NK-92 treated with Interleukin-12 subunit alpha and Interleukin-12 subunit beta, amount 100 ng/mL, for 24 hours (cell line): ENCODE results near the gene LMAN2L.
"Not testable (repeated sequence)": the region's sequence is repeated elsewhere in the genome, so short reads cannot be mapped to it uniquely, and the experiment has no call there.

ENCODE experiments used
- DNase-seq: peaks from one replicate; lab custom pipeline; 2025; lab: John Stamatoyannopoulos, UW

The LMAN2L gene

DNA sequence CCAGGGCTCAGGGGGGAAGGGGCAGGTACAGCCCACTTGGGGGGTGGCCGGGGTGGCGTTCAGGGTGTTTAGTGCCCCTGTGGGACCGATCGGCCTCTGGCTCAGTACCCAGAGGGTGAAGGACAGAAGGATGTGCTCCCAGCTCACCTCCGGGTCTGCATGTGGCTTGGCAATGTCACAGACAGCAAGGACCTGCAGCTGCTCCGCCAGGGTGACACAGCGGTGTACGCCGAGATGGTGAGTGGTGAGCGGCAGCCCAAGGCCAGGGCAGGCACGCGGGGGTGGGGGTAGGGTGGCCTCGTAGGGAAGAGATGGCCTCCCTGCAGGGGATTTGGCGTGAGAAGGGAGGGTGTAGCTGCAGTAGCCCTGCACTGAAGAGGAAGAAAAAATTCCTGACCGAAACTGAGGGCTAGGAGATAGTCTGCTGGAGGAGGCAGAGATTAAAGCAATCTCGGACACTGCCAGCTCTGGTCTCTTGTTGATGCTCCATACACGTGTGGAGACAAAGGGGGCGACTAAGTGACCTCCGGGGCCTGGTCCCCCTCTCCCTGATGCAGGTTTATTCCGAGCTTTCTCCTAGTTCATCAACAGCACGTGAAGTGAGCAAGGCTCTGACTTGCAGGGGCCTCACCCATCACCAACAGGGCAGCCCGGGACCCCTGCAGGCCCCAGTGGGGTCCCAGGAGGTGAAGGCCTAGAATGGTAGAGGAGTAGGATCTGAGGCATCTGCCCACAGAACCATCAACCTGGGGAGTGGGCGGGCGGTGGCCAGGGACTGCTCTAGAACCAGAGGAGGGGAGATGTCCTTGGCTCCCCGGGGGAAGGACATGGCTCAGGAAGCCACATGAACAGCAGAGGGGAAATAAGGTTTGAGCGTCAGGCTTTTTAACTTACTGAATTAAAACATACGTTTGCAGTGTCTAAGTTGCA lies 51.9 kb downstream of the LMAN2L start:
- DNase-seq, result no peak

DNA sequence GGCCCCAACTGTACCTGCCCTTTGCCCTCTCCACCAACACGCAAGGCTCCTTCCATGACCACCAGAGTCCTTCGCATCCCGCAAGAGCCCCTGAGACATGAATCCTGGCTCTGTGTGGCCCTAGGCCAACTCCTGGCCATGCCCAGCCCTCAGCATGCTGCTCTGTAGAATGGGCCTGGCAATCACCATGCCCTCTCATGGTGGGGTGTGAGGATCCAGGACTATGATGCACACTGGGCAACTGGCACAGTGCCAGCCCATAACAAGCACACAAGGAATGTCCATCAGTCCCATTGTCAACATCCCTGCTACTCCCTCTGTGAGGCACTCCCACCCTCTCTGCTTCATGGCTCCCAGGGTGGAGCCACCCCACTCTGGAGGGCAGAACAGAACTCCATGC lies 52.6 kb downstream of the LMAN2L start:
- no peak for DNase-seq

DNA sequence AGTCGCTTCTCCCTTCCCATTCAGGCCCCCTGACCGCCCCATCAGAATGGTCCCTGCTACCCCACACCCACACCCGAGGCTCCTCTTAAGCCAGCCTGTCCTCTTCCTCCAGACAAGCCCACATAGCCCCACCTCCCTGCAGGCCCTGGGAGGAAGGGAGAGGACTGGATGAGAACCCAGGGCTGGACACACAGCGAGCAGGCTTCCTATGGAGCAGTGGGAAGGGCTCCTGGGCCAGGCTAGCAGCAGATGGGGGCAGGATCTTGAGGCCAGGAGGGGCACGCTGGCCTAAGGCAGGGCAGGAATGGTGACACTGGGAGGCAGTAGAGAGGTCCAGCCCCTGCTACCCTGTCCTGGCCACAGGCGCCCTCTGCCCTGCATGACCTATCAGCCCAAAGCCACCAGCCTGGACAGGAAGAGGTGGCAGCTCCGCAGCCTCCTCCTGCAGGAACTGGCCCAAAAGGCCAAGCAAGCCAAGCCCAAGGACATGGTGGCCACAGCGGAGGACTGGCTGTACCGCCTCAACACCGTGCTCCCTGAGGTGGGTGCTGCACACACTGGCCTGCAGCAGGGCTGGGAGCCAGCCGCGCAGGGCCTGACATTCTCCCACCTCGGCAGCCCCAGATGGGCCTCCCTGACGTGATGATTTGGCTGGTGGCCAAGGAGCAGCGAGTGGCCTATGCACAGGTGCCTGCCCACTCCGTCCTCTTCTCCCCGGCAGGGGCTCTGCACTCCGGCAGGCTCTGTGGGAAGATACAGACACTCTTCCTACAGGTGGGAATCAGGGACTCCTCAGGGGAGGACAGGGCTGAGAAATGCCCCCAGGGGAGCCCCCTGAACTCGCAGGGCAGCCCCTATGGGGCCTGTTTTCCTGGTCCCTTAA lies 54.0 kb downstream of the LMAN2L start:
- DNase-seq, result no peak

DNA sequence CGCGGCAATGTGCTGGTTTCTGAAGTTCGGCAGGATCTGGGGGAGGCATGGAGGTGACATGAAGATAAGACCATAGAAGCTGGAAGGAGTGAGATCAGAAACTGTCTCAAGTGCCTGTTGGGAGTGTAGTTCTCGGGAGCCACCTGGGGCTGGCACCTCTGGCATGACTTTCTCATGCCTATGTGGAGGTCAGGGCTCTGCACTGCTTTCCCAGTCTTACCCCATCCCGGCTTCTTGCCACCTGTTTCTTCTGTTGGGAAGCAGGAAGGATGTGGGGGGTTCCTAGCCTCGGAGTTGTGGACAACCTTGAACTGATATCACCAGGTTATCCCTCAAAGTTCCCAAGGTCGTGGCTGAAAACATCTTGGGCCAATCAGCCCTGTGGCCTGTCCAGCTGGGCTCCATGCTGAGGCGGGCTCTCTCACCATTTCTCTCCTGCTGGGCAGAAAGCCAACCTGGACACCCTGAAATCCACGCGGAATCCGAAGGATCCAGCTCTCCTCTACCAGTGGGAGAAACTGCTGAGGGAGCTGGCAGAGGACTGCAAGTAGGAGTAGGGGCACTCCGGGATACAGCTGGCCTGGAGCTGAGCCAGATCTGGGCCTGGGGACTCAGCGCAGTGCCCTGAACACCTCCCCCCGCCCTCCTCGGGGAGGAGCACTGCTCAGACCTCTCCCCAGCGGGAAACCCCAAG lies 54.8 kb downstream of the LMAN2L start:
- DNase-seq, result no peak

DNA sequence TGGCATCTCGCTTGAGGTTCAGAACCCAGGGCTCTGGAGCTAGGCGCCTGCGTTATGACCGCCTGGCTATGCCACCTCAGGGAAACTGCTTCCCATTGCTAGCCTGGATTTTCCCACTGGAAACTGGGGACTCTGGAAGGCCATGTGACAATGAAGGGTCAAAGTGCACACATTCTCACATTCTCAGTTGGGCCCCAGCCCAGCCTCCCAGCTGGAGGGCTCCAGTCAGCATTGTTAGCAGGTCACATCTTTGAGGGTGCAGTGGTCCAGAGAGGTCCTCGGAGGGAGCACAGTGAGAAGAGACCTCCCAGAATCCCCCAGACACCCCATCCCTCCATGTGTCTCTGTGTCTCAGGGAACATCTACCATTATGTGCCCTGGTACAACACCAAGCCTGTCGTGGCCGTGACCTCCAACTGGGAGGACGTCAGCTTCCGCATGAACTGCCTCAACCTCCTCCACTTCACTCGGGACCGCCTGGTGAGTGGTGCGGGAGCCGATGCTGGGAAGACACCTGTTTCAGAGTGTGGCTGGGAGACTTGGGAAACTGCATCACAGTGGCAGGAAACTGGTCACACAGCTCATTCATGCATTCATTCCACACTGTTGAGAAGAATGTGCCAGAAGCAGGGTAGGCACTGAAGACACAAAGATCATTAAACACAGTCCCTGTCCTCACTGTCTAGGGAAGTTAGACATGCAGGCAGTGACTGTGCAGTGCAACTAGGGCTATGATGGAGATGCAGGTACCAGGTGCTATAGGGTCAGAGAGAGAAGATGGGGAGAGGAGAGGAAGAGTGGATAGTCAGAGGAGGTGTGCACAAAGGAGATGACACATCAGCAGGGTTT lies 55.7 kb downstream of the LMAN2L start:
- no peak for DNase-seq

DNA sequence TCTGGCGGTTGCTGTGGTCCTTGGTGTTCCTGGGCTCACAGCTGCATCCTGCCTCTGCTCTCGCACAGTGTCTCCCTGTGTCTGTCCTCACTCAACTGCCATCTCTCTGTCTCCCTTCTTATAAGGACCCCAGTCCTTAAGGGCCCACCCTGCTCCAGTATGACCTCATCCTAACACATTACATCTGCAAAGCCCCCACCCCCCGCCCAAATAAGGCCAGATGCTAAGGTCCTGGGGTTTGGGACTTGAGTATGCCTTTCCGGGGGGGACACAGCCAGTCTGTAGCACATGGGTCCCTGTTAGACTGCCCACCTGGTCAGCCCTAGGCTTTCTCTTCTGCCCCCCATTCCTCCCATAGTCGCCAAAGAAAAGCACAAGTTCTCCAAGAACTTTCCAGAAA lies 56.6 kb downstream of the LMAN2L start:
- DNase-seq, result no peak

DNA sequence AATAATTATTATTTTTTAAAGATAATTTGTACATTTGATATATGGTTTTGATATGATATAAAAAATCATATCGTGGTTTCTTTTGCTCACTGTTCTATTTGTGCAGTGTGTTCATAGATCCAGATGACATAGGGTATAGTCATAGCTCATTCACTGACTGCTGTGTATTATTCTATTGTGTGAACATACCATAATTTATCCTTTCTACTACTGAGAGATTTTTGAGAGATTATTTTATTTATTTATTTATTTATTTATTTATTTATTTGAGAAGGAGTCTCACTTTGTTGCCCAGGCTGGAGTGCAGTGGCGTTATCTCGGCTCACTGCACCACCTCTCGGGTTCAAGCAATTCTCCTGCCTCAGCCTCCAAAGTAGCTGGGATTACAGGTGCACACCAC lies 58.3 kb downstream of the LMAN2L start:
- DNase-seq, result no peak

DNA sequence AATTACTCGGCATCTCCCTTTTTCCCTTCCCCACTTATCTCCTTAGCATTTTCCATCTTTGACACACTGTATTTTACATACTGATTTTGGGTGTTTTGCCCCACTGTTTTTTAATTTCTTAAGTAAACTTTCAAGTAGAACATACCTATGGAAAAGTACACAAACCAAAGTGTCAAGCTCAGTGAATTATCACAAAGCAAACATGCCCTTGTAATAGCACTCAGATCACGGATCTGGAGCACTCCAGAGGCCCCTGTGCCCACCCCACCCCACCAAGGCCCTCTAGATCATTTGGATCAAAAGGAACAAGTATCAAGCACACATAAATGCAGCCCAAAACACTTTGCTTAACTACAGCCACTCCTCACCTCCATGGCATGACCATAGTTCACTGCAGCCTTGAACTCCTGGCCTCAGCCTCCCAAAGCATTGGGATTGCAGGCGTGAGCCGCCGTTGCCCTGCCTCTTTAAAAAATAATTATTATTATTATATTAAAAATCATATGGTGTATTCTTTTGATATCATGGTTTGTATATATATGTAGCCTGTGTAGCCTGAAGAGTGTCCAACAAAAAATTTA lies 59.2 kb downstream of the LMAN2L start:
- no peak for DNase-seq

DNA sequence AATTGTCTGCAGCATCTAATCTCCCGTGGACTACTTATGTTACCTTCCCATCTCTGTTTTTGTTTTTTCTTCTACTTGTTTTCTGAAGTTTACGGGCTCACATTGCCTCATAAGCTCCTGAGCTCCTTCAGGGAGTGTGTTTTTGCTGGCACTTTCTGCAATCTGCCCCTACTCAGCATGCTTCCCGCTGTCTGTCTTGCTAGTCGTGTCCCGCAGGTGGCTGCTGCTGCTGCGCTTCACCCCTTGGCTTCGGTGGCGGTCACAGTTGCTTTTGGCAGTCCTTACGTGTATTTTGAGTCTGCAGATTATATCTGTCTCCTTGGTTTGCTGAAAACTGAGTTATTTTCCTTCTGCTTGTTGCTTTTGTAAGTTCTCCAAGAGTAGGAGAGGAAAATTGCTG lies 60.0 kb downstream of the LMAN2L start:
- no peak for DNase-seq

DNA sequence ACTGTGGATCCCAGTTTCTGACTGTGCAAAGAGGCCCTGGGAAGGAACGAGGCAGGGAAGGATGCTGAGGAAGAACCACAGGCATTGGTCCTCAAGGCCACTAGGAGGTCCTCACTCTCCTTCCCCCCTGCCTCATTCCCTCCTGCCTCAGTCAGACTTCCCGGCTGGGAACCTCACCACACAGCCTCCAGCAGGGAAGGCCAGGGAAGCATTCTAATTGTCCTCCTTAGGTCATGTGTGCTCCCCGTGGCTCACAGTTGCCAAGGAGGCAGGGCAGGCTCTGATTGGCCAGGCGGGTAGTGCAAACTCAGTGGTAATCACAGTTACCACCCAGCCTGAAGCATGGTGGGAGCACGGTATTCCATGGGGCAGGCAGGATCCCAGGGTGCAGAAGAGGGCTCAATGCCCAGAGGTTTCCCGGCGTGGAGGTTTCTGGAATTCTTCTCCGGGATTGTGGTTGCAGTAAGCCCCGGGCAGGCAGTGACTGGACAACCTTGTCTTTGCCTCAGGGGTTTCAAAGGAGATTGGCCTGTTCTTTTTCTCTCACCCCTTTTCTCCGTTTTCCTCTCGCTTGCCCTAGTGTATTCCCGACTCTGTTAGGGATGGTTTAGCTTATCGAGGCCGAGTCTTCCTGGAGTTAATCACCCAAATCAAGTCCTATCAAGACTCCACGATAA lies 70.2 kb downstream of the LMAN2L start:
- no peak for DNase-seq

DNA sequence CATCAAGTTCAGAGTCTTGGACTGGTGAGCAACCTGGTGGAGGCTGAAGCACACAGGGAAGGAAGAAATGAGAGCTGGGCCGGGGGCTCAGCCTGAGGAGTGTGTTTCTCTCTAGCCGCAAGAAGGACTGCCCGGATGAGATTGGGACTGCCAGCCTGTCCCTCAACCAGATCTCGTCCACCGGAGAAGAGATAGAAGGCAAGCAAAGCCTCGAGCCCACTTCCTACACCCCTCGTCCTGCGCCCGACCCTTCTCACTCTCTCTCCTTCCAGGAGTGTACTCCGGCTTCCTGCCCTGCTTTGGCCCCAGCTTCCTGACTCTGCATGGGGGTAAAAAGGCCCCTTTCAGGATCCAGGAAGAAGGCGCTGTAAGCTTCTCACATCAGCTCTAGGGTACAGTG lies 71.1 kb downstream of the LMAN2L start:
- DNase-seq, result no peak

DNA sequence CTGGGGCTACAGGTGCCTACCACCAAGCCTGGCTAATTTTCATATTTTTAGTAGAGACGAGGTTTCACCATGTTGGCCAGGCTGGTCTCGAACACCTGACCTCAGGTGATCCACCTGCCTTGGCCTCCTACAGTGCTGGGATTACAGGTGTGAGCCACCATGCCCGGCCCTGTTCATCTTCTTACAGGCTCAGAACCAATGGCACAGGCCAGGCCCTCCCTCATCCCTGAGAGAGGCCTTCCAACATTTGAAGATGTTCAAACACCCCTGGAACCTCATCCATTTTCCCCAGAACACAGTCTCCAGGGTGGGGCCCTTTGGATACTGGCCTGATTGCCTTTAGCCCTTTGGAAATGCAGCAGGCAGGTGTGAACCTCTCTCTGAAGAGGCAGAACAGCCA lies 74.1 kb downstream of the LMAN2L start:
- DNase-seq, result not testable (repeated sequence)

DNA sequence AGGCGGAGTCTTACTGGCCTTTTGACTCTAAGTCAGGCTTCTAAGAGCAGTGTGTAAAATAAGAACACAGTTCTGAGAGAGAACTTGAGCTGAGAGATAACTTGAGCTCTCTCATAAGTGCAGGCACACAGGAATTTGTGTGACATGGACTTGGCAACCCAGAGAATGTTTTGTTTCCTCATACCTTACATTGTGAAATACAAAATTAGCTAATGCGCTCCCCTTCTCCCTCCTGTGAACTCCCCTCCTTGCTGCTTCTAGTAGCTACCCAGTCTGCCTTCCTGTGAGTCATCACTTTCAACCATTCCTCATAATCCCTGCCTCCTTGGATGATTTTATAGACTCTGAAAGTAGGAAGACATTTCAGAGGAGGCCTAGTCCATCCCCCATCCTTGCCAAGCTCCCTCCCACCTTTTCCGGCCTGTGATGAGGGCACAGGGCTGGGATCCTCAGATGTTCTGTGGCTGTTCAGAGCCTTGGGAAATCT lies 74.7 kb downstream of the LMAN2L start:
- DNase-seq, result no peak

DNA sequence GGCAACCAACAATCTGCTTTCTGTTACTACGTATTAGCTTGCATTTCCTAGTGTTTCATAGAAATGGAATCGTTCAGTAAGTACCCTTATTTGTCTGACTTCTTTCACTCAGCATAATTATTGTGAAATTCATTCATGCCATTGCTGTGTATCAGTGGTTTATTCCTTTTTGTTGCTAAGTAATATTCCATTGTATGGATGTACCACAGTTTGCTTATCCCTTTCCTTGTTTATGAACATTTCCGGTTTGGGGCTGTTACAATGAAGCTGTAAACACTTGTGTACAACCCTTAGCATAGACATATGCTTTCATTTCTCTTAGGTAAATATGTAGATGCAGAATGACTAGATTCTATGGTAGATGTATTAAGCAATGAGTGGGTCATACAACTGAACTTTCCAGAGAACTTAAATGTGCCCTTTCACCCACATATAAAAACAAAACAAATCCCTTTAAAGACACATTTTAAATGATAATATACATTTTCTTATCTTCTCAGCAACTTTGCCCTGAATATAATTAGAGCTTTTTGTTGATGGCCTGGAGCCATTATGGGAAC lies 75.4 kb downstream of the LMAN2L start:
- DNase-seq, result no peak

DNA sequence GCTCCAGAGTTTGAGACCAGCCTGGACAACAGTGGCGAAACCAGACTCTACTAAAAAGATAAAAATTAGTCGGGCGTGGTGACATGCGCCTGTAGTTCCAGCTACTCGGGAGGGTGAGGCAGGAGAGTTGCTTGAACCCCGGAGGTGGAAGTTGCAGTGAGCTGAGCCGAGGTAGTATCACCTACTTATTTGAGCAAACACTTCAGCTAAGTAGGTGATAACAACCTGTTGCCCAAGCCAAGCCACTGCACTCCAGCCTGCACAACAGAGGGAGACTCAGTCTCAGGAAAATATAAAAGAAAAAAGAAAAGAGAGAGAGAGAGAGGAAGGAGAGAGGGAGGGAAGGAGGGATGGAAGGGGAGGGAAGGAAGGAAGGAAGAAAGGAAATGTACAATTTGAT lies 76.0 kb downstream of the LMAN2L start:
- no peak for DNase-seq

DNA sequence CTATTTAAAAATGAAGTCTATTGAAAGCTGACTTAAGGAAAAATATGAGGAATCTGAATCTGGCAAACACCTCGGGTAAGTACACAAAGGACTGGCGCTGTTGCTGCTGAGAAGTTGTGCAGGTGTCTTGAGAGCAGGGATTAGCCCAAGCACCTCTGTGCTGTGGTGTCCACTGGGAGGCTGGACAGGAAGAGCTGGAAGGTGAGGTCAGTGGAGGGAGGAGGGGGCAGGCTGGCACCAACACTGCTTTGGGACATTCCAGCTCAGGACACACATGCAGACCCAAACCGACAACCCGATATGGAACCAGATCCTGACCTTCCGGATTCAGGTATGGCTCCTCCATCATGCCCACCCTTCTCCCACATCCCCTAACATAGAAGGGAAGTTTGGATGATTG lies 76.7 kb downstream of the LMAN2L start:
- DNase-seq, result no peak

DNA sequence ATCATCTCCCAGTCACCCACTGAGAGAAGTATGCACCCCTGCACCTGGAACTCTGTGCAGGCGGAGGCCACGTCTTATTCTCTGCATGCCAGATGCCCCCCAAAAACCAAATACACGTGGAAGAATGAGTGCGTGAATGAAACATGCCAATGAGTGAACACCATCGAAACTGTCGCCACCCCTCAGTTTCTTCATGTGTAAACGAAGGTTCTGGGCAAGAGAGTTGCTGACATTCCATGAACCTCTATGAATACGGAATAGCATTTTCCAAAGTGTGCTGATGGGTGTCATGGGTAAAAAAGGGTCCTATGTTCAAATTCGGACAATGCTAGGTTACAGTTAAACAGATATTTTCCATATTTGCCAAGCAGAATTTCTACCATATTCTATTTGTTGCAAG lies 77.5 kb downstream of the LMAN2L start:
- no peak for DNase-seq

DNA sequence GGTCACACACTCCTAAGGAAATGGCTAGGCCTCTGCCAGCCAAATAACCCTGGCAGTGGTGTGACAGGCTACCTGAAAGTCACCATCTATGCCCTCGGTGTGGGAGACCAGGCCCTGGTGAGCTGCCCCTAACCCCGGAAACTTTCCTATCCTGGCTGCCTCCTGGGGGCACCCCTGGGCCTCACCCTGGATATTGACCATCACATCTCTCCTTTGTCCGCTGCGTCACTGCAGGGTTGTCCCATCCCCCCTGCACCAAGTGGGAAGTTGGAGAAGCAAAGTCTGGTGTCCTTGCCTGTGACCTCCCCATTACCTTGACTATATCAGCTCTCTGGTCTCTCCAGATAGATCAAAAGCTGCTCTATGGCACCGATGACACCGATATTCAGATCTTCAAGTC lies 78.5 kb downstream of the LMAN2L start:
- DNase-seq, result no peak

DNA sequence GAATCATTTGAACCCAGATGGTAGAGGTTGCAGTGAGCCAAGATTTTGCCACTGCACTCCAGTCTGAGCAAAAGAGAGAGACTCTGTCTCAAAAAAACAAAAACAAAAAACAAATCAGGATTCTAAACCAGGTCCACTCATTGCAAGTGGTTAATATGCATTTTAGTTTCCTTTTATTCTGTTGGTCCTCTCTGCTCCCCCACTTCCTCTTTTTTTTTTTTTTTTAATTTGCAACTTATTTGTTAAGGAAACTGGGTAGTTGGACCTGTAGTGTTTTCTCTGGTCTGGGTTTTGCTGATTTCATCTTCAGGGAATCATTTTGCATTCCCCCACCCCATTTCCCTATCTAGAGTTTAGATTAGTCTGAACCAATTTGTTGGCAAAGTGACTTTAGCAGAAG lies 83.3 kb downstream of the LMAN2L start:
- no peak for DNase-seq
